Embryonic facial prominence (tissue), 1 donor: ENCODE results near the gene CENPQ.

ENCODE experiments used
- DNase-seq: peaks from one replicate; pipeline ENCODE4 v3.0.0-alpha.2; 2016; ENCODE audit errors: extremely low spot score

CENPQ gene

DNA sequence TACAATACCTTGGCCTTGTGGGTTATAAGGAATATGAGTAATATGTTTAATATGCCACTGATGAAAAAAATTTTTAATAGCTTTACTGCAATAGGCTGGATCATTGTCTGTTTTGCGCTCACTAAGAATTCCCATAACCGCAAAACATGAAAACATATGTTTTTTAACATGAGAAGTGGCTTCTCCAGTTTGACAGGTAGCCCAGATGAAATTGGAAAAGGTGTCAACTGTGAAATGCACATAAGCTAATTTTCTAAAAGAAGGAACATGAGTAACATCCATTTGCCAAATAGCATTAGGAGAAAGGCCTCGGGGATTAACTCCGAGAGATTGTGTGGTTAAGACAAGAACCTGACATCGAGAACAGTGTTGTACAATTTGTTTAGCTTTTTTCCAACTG, 41.5 kb downstream of the CENPQ start:
- DNase-seq, result no peak

DNA sequence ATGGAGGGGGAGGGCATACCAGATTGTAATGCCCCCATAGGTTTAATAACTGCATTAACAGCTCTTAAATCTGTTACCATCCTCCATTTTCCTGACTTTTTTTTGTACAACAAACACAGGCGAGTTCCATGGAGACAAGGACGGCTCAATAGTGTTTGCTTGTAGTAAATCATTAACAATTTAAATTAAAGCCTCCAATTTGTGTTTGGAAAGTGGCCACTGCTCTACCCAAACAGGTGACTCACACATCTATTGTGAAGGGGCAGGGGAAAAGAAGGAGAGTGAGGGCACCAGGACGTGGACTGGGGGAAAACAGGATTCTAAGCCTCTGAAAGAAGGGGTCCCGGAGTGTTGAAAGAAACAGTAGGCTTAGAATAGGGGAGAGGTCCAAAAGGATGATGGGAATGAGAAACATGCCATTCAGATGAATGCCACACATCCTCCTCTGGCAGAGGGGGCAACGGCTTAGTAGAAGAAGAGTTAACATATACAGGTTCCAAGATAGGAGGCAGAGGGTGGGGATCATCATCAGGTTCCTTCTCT, 43.5 kb downstream of the CENPQ start:
- DNase-seq, result no peak

DNA sequence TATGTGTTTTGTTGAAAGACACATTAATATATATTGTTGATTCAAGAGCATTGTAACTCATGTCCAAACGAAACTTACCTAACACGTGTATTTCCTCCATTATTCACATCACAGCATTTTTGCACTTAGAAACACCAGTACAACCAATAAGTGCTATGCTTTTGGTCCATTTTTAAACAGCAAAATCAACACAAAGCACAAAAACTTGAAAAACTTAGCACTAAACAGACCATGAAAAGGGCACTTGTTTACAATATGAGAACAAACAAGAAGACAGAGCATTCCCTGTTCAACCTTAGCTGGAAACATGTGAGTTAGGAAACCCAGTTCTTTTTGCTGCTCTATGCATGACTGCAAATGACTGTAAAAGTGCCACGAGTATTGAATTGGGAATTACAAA, 46.2 kb downstream of the CENPQ start:
- no peak for DNase-seq

DNA sequence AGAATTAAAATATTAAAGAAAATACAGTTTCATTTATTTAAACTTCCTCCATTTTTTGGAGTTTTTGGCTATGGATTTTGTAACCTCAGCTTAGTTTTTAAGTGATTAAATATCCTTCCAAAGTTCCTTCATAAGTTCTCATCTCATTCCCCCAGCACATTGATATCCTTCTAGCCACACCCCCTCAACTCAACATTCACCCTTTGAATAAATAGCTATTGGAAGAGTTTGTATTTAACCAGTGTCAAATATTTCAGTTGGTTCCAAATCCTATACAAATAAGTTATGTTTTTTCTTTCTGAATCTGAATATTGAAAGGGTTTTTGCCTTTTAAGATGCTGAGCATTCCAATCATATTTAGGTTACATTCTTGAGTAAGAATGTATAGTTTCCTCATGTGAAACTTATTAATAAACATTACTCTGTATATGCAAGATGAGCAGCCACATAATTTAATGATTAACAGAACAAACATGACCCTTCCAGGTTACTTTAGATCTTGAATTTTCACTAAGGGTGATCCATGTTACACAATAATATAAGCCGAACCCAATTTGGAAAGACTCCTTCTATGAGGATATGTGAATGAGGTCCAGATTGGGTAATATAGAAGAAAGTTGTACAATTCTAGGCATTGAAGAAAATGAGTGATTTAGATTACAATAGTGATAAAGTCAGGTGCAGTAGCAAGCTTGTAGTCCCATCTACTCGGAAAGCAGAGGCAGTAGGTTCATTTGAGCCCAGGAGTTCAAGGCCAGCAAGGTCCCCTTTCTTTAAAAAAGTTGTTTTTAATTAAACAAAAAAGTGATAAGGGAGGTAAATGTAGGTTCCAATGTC, 50.2 kb downstream of the CENPQ start:
- no peak for DNase-seq

DNA sequence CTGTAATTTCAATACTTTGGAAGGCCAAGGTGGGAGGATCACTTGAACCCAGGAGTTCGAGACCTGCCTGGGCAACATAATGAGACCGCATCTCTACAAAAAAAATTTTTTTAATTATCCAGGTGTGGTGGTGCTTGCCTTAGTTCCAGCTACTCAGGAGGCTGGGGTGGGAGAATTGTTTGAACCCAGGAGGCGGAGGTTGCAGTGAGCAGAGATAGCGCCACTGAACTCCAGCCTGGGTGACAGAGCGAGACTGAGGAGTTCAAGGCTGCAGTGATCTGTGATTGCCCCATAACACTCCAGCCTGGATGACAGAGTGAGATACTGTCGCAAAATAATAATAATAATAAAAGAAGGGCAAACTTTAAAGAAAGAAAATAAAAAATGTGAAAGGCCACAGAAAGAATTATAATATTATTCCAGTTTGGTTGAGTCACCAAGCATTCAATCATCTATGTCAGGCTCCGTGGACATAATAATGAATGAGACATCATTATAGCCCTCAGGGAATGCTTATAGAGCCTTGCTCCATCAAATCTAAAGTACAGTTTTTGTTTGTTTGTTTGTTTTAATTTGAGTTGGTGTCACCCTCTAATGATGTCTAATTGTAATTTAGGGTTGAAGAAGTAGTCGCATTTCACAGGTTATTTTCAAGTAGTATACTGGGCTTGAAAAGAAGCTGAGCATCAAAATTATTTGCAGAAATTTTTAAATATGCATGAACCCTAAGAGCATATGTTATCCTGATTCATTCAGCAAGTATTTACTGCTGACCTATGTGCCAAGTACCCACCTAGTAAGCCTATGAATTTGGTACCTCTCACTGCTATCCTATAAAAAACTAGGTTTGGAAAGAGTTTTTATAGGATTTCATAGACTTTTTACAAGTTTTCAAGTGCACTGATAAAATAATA, 51.7 kb downstream of the CENPQ start:
- DNase-seq, result no peak

DNA sequence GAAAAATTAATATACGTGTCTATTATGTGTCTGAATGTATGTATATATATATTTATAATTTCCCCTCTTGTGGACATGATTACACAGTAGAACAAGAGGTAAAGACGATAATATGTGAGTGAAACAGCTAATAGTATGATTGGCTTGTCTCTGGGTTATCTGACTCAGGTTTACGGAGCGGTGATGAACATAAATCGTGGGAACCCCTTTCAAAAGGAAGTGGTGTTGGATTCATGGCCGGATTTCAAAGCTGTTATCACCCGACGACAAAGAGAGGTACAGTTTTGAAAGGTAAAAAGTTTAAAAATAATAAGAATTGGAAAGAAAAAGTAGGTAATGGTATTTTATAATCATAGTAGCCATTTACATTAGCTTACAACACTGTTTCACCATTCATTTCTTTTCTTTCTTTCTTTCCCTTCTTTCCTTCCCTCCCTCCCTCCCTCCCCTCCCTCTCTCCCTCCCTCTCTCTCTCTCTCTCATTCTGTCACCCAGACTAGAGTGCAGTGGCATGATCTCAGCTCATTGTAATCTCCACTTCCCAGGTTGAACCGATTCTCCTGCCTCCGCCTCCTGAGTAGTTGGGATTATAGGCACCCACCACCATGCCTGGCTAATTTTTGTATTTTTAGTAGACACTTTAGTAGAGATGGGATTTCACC, 52.4 kb downstream of the CENPQ start:
- DNase-seq, result no peak

DNA sequence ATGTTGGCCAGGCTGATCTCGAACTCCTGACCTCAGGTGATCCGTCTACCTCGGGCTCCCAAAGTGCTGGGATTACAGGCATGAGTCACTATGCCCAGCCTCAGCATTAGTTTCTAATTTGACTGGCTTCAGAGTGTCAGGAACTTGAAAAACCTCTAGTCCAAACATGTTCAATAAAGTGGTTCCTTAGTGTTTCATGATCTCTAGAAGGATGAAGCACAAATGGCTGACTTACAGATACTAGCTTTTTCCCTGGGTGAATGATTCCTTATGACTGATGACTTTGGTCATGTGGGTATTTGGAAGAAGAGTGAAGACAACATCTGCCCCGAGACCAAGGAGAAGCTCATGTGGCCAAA, 53.0 kb downstream of the CENPQ start:
- DNase-seq, result no peak

DNA sequence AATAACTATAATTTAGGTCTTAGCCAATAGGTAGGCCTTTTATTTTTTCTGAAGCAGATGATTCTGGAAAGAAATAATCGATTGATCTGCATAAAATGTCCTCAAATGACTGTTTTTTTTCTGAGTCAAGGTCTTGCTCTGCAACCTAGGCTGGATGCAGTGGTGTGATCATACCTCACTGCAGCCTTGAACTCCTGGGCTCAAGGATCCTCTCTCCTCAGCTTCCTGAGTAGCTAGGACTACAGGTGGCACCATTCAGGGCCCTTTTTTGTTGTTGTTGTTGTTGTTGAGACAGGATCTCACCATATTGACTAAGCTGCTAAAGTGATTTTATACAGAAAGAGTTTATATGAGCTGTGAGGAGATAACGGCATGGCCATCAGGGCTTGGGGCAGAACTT, 54.7 kb downstream of the CENPQ start:
- no peak for DNase-seq

DNA sequence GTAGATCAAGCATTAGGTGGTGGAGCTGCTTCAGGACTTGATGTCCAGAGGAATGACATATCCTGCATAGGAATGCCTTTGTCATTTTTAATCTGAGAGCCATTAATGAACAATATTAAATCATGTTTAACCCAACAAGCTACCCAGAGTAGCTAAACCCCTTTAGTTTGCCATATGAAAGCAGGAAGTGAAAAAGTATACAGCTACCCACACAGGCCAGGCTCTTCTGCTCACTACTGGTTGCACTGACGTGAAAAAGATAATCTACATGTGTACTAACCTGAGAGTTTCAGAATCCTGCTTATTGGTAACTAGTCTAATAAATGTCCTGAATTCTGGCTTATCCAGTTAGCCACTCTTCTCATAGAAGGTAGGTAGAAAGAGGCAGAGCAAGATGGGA, 56.5 kb downstream of the CENPQ start:
- DNase-seq, result no peak

DNA sequence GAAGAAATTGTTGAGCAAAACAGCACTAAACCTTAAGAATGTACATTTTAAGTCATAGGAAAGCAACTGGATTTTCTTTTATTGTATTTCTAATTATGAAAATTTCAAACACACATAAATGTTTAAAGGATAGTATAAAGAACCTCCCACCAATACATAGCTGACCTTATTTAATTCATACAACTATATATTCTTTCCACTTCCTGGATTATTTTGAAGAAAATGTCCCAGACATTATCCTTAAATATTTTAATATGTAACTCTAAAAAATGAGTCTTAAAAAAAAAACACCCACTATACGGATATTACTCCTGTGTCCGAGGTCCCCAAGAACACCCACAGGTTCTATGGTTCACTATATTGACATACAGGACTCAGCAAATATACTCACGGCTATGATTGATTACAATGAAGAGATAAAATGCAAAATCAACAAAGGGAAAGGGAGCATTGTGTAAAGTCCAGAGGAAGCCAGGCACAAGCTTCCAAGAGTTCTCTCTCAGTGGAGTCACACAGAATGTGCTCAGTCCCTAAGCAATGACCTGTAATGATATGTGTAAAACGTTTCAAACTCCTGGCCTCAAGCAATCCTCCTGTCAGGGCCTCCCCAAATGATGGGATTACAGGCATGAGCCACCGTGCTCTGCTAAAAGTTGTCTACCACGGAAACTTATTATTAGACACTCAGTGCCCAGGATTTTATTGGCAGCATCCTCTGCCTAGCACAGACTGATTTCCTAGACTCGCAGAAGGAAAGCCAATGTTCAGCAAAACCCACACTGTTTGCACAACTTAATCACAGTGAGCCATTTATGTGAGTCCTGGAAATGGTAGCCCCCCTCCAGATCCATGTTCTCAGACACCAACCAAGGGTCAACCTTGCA, 59.8 kb downstream of the CENPQ start:
- DNase-seq, result no peak

DNA sequence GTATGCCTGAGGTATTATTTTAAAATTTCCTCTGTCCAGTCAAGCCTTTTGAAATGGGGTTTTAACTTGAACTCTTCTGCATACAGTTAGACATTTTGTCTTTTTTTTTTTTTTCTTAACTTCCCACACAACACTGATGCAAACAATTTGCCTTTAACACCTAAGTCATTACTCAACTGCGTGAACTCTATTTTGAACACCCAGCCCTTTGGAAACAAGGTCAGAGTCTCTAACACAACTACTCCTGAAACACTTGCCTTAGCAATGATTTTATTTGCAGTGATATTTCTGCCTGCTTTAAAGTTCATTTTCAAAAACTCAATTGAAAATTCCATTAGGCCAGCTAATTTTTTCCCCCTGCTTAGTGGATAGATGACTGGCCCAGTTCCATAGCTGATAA, 60.7 kb downstream of the CENPQ start:
- no peak for DNase-seq

DNA sequence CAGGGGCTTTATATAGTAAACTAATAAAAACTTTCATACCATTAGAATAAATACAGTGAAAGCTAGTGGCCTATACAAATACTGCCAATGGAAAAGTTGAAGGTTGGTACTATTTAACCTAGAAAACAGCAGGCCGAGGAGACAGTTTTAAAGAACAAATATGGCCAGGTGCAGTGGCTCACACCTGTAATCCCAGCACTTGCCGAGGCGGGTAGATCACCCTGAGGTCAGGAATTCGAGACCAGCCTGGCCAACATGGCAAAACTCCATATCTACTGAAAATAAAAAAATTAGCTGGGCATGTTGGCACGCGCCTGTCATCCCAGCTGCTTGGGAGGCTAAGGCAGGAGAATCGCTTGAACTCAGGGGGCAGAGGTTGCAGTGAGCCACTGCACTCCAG, 61.4 kb downstream of the CENPQ start:
- DNase-seq, result no peak

DNA sequence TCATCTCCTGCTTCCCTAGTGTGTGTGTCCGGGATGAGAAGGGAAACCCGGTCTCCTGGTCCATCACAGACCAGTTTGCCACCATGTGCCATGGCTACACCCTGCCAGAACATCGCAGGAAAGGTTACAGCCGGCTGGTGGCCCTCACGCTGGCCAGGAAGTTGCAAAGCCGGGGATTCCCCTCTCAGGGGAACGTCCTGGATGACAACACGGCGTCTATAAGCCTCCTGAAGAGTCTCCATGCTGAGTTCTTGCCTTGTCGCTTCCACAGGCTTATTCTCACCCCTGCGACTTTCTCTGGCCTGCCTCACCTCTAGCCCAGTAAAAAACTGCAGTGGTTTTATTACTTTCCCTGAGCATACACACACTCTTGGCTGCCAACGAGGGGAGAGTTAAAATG, 63.4 kb downstream of the CENPQ start:
- no peak for DNase-seq

DNA sequence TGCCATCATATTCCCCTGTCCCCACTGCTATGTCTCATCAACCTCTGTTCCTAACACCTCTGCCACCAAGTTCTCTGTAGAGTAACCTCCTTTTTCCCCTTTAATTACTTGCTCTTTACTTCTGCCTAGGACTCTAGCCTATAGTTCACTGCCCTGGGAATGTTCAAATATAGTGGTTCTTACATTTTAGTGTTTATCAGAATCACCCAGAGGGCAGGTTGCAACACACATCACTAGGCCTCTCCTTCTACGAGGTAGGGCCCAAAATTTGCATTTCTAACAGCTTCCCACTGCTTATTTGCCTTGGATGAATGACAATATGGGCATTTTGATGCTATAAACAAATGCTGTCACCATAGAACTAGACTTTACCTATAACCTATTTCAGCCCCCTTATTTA, 64.2 kb downstream of the CENPQ start:
- no peak for DNase-seq

DNA sequence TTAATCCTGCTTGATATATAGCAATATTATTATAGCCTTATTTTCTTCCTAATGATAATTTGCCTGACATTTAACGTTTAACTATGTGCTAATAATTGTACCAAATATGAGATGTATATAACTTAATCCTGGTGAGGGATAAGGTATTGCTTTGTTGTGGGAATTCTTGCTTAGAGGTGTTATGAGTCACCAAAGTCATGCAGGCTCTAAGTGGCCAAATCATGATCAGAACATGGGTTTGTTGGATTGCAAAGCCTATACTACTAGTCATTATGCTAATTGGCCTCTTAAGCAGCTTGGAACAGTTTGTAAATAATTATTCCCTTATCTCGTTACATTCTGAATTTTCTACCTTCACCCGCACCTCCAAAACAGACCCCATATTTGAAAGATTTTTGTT, 65.4 kb downstream of the CENPQ start:
- no peak for DNase-seq

DNA sequence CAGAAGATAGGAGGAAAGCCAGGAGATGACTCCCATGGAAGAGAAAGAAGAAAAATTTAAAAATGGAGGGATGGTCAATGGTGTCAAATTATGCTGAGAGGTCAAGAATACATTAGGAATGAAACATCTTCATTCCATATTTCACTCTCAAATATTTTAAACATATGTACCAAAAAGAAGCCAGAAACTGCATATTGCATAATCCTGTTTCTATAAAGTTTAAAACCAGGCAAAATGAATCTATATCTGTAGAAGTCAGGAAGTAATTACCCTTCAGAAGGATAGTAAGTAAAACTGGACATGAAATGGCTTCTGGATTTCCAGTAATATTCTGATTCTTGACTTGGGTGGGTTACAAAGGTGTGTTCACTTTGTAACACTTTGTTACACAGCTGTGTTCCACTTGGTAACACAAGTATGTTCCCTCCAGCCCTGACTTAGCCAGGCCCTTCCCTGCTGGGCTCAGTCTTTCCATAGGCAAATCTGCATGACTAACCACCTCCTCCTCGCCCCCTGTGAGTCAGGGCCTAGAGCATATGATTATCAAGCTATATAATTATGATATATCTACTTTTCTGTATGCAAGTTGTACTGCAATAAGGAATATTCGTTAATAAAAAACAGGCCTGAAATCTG, 67.1 kb downstream of the CENPQ start:
- no peak for DNase-seq

DNA sequence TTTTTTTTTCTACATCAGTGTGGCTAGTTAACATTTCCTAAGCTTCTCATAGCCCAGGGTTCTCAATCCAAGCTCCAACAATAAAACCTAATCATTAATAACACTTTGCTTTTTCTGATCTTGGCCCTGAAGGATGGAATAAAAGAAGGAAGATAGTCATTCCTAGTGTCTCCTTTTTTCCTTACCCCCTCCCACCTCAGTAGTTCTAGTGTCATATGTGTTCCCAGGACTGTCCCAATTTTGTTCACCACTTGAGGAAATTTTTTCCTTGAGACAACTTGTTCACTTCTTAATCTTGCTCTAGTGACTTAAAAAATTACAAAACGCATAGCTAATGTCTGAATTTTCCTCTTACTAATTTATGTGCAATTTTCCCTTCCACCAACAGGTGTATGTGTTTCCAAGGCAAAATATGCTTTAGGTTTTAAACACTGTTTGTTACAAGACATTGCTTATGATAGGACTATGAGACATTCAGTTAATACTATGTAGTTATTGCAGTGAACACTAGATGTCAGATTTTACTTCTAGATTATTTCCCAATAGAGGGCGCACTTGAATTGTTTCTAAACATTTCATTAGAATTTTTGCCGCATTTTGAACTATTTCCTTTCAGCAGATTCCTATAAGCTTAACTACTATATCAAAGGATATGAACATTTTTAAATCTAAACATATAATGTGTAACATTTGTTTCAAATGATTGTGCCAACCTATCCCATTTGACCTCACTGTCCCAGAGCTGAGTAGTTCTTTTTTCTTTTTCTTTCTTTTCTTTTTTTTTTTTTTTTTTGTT, 68.8 kb downstream of the CENPQ start:
- DNase-seq, result peak; percentile 66

DNA sequence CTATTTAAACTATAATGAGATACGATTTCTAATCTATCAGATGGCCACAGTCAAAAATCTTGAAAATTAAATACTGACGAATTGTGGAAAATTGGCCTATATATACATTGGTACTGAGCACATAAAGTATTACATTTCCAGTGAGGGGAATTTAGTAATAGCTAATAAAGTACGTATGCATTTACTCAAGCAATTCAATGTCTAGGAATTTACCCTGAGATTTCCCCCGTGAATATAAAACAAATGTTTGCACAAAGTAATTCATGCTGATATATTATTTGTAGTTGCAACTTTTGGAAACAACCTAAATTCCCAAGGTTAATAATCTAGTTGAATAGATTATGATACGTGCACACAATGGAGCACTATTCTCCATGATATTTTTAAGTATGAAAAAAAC, 72.6 kb downstream of the CENPQ start:
- no peak for DNase-seq

DNA sequence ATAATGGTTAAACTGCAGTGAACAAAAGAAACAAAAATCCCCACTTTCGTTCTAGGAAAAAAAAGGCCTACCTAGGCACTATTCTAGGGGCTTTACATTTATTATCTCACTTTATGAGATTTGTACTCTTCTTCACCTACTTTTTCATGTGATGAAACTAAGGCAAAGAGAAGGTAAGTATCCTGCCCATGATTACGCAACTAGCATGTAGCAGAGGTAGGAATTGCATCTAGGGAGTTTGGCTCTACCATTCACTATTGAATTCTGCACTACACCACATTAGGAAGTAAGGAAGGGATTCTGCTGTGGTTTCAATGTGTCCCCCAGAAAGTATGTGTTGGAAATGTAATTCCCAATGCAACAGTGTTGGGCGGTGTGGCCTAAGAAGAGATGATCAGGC, 75.9 kb downstream of the CENPQ start:
- DNase-seq, result no peak

DNA sequence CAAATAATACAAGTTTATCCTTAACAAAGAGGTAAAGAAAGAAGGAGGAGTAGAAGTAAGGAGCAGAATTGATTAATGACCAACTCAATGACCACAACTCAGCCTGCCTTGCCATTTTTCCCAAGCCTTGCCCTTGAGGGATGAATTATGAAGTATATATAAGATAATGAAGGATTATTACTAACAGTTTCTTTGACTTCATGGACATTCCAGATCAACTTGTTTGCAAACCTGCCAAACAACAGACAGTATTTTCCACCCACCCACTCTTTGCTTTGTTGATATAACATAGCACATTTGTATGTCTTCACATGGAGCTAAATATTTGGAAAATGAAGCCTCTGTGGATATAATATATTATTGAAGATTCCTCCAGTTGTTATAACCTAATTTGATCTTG, 77.4 kb downstream of the CENPQ start:
- no peak for DNase-seq
